Measurements from ENCODE around the gene TMEM202. TPM values are rescaled to one million over a fixed set of nuclear protein-coding genes. Genes with fewer than 3 reads are reported as not detected.

The TMEM202 gene
- total and polyA plus RNA-seq, 2 donors (not counting 3 experiments of a cell fraction or from before 2014, with no cell fraction given), result not detected

DNA sequence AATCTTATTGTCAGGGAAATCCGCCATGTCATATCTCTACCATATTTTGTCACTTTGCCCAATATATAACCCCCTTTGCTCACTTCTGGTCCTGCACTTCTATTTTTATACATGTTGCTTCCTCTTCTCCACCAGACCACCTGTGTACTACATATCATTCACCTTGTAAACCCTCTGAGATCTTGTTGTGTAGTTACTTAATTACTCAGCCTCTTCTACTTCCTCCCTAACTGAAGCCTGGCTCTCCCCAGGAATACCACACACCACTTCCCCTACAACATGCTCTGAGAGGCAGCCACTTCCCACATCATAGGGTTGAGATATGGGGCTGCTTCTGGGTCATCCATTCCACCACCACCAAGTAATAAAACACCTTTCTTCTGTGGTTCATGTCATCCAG, 32.3 kb upstream of the TMEM202 start:
- CTCF ChIA-PET, result no interaction called here
- Histone ChIP-seq H3K4me2 (ENCODE audit: insufficient read depth, low read length) (no peak overlapping the region), H3K9me1 (replicated peaks; ENCODE audit: control insufficient read depth, extremely low read depth, insufficient read depth, low read length) (peaks cover 5% of the 10 kb centered on the region), H3K9ac (replicated peaks; ENCODE audit: extremely low read depth, insufficient read depth, low read length) (no peak overlapping the region), H3K27ac (ENCODE audit: insufficient read depth, low read depth, low read length) (no peak overlapping the region), H3K79me2 (ENCODE audit: control insufficient read depth, insufficient read depth, low read length) (peaks cover 5% of the 10 kb centered on the region), H2AFZ (ENCODE audit: low read depth, low read length) (no peak overlapping the region), H3K4me1 (ENCODE audit: control insufficient read depth, extremely low read depth, insufficient read depth, low read length) (peaks cover 9% of the 10 kb centered on the region), H3K9me3 (replicated peaks; ENCODE audit: control insufficient read depth, insufficient read depth, low read length) (no peaks in the 10 kb centered on the region), H3K36me3 (ENCODE audit: control insufficient read depth in 2 of 2, extremely low read depth in 1 of 2, insufficient read depth in 2 of 2, low read length in 2 of 2) (no peaks in the 10 kb centered on the region), H4K20me1 (replicated peaks; ENCODE audit: control insufficient read depth, extremely low read depth, insufficient read depth, low read length) (no peaks in the 10 kb centered on the region), H3K27me3 (ENCODE audit: control insufficient read depth in 2 of 2, insufficient read depth in 2 of 2, low read length in 2 of 2) (no peaks in the 10 kb centered on the region), H3K4me3 (replicated peaks in 1 of 3; ENCODE audit: insufficient read depth in 1 of 3, low read depth in 1 of 3, low read length in 3 of 3) (no peak overlapping the region)
- TF ChIP-seq GATA2 (IDR thresholded peaks at IDR 0.05; ENCODE audit: insufficient read depth, insufficient read length, low read depth, low read length) (no peak), POLR2AphosphoS5 (IDR thresholded peaks at IDR 0.05; ENCODE audit: insufficient read depth, low read depth, low read length) (no peak), EZH2 (IDR thresholded peaks at IDR 0.05; ENCODE audit: borderline replicate concordance, low read depth, low read length, severe bottlenecking) (no peak), FOS (IDR thresholded peaks at IDR 0.05; ENCODE audit: borderline replicate concordance, insufficient read depth, low read length) (no peak), POLR2A (IDR thresholded peaks at IDR 0.05; ENCODE audit: low read depth, low read length) (no peak), MYC (IDR thresholded peaks at IDR 0.05; ENCODE audit: low read depth, low read length) (no peak), JUN (IDR thresholded peaks at IDR 0.05; ENCODE audit: borderline replicate concordance, insufficient read depth, insufficient read length, low read depth) (no peak)
- TF ChIP-seq, protein P1, sequence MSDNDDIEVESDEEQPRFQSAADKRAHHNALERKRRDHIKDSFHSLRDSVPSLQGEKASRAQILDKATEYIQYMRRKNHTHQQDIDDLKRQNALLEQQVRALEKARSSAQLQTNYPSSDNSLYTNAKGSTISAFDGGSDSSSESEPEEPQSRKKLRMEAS (IDR thresholded peaks at IDR 0.05; ENCODE audit: insufficient read depth, insufficient read length), result no peak
- TF ChIP-seq, protein P2, sequence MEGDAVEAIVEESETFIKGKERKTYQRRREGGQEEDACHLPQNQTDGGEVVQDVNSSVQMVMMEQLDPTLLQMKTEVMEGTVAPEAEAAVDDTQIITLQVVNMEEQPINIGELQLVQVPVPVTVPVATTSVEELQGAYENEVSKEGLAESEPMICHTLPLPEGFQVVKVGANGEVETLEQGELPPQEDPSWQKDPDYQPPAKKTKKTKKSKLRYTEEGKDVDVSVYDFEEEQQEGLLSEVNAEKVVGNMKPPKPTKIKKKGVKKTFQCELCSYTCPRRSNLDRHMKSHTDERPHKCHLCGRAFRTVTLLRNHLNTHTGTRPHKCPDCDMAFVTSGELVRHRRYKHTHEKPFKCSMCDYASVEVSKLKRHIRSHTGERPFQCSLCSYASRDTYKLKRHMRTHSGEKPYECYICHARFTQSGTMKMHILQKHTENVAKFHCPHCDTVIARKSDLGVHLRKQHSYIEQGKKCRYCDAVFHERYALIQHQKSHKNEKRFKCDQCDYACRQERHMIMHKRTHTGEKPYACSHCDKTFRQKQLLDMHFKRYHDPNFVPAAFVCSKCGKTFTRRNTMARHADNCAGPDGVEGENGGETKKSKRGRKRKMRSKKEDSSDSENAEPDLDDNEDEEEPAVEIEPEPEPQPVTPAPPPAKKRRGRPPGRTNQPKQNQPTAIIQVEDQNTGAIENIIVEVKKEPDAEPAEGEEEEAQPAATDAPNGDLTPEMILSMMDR (IDR thresholded peaks at IDR 0.05; ENCODE audit: extremely low read depth in 1 of 2, insufficient read depth in 1 of 2, low read depth in 1 of 2, low read length in 2 of 2), result no peak
- no peak for FAIRE-seq
- dilution Hi-C loops (cut with MboI; ENCODE audit: extremely low pct_ligation_motif_present, low sequenced_read_pairs), result no loop called here
- POLR2A ChIA-PET, result interaction anchor here (0.6 kb wide), 1 partner anchor 14 kb away, joined by 10 read pairs; no protein-coding TSS in a partner anchor
- BruUV-seq (replicated peaks), result no TSS peak
- no peak for DNase-seq (ENCODE audit: low read depth, low spot score)
- intact Hi-C loops (cut with micrococcal nuclease), result no loop called here
